Endothelial cell of umbilical vein (primary cell): ENCODE data around the gene TAF4B.

Source experiments
- CTCF ChIP-seq, 2 donors: IDR thresholded peaks; 1 replicate in 1 of 2; 2 replicates in 1 of 2; pipeline ENCODE4 v1.5.1; 2011; ENCODE audit warnings: low read length in 2 of 2, mild to moderate bottlenecking in 2 of 2, moderate library complexity in 2 of 2, control low read depth in 1 of 2, inconsistent platforms in 1 of 2, low read depth in 1 of 2; ENCODE audit not compliant: insufficient read depth in 1 of 2; ENCODE audit errors: extremely low read depth in 1 of 2
- EZH2 ChIP-seq: IDR thresholded peaks from 2 replicates; pipeline ENCODE4 v1.6.1; 2012; ENCODE audit warnings: borderline replicate concordance, low read depth, mild to moderate bottlenecking, moderate library complexity, low read length, inconsistent platforms; ENCODE audit not compliant: severe bottlenecking
- FOS ChIP-seq: IDR thresholded peaks from 2 replicates; pipeline ENCODE4 v1.6.1; 2011; ENCODE audit warnings: mild to moderate bottlenecking, low read length, moderate library complexity, borderline replicate concordance; ENCODE audit not compliant: insufficient read depth
- JUN ChIP-seq: IDR thresholded peaks from 2 replicates; pipeline ENCODE4 v1.6.1; 2011; ENCODE audit warnings: borderline replicate concordance, low read depth; ENCODE audit not compliant: insufficient read length, insufficient read depth
- POLR2A ChIP-seq: IDR thresholded peaks from 2 replicates; pipeline ENCODE4 v1.6.1; 2012; ENCODE audit warnings: low read depth, mild to moderate bottlenecking, control low read depth, low read length
- POLR2AphosphoS5 ChIP-seq: IDR thresholded peaks from 2 replicates; pipeline ENCODE4 v1.6.1; 2012; ENCODE audit warnings: low read depth, mild to moderate bottlenecking, control low read depth, low read length, moderate library complexity; ENCODE audit not compliant: insufficient read depth

DNA sequence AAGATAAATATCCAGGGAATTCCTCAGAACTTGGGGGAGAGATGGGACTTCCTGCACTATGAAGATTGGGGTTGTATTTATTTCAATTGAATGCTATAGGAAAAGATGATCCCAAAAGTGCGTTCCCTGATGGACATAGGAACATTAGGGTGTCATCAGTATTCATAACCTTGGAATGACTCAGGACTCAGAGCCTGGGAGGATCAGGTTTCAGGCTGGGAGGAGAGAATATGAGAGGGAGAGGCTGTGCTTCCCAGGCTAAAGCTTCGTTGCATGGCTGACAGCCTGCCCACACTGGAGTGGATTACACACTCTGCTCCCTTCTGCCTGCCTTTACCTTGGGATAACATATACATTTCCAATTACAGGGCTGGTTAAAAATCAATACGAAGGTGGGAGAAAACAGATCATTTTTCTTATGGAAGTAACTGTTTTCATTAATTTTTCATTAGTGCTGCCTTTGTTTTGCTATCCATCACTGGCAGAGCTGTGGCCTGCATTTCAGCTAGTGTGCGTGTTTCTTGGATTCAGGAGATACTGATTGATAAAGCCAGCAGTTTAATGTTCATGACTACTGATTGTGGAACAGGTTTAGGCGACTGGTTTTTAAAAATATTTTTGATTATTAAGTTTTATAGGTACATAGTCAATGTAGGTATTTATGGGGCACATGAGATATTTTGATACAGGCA, 203.4 kb downstream of the TAF4B start:
- TF ChIP-seq CTCF (IDR thresholded peaks at IDR 0.05; ENCODE audit: extremely low read depth in 1 of 2, insufficient read depth in 1 of 2, low read depth in 1 of 2, low read length in 2 of 2) (no peak), JUN (no peak), POLR2AphosphoS5 (no peak), POLR2A (no peak), EZH2 (no peak), FOS (no peak)
